ENCODE measurements around the gene JUN. TPM values are rescaled to one million over a fixed set of nuclear protein-coding genes. Genes with fewer than 3 reads are reported as not detected.
A peak's percentile ranks its signal among the peaks of the same experiment; 100 is the strongest.

Gene JUN
- total and polyA plus RNA-seq, 2 of the 4 experiments (the other 2 are of a cell fraction) = 46.6 to 89.1 TPM

GRCh38 chr1:58786184-58786926, 2.5 kb upstream of the JUN start:
- no peak overlapping the region for H3K56ac ChIP-seq (ENCODE audit: extremely low read depth, insufficient read depth, low read length)
- peak overlapping the region; percentile 59 for H4K5ac ChIP-seq (ENCODE audit: low read depth, low read length)
- H2AFZ ChIP-seq (replicated peaks; ENCODE audit: low read length, poor library complexity) = peak overlapping the region; percentile 70
- H3K4me2 ChIP-seq (ENCODE audit: low read depth, low read length) = no peak overlapping the region
- H2BK120ac ChIP-seq (ENCODE audit: low read depth, low read length) = peak overlapping the region; percentile 76
- H3K4ac ChIP-seq (ENCODE audit: low read depth, low read length) = peak overlapping the region; percentile 84
- H3K4me3 ChIP-seq (ENCODE audit: insufficient read depth, low read depth, low read length) = no peak overlapping the region
- ATAC-seq (ENCODE audit: low read depth) (no peak), DNase-seq (peak; percentile 54)
- H3K18ac ChIP-seq (ENCODE audit: low read depth, low read length) = peak overlapping the region; percentile 73; the same call in 1 of the 2 replicates
- intact Hi-C loops (cut with micrococcal nuclease) (loop anchor here (5.0 to 10.0 kb wide), 2 partner anchors 291 to 648 kb away; no protein-coding TSS in a partner anchor), in situ Hi-C loops (cut with MboI; ENCODE audit: low sequenced_read_pairs) (loop anchor here (5.0 to 25.0 kb wide), 3 partner anchors 501 to 971 kb away; partner anchors contain the start of gene FGGY), dilution Hi-C loops (cut with HindIII; ENCODE audit: low sequenced_read_pairs, unreplicated experiment) (no loop called here)
- H3K23ac ChIP-seq (ENCODE audit: low read depth, low read length) = peak overlapping the region; percentile 62; the same call in 1 of the 2 replicates
- TF ChIP-seq MAZ (IDR thresholded peaks at IDR 0.05; ENCODE audit: borderline replicate concordance, low read depth, low read length) = no peak
- TF ChIP-seq RFX5 (IDR thresholded peaks at IDR 0.05; ENCODE audit: low read depth, low read length) = no peak
- TF ChIP-seq NFE2L2 (IDR thresholded peaks at IDR 0.05; ENCODE audit: low read depth, low read length) = no peak
- TF ChIP-seq MAFK (IDR thresholded peaks at IDR 0.05; ENCODE audit: low read depth, low read length) = no peak
- TF ChIP-seq POLR2A (IDR thresholded peaks at IDR 0.05; ENCODE audit: low read depth, low read length) = no peak
- TF ChIP-seq CHD1 (IDR thresholded peaks at IDR 0.05; ENCODE audit: low read depth, low read length) = no peak
- TF ChIP-seq, protein P1, sequence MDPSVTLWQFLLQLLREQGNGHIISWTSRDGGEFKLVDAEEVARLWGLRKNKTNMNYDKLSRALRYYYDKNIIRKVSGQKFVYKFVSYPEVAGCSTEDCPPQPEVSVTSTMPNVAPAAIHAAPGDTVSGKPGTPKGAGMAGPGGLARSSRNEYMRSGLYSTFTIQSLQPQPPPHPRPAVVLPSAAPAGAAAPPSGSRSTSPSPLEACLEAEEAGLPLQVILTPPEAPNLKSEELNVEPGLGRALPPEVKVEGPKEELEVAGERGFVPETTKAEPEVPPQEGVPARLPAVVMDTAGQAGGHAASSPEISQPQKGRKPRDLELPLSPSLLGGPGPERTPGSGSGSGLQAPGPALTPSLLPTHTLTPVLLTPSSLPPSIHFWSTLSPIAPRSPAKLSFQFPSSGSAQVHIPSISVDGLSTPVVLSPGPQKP (IDR thresholded peaks at IDR 0.05; ENCODE audit: borderline replicate concordance, low read depth, low read length) = no peak
- TF ChIP-seq CEBPB (IDR thresholded peaks at IDR 0.05; ENCODE audit: low read depth, low read length) = no peak
- no peak for TF ChIP-seq RCOR1 (IDR thresholded peaks at IDR 0.05; ENCODE audit: insufficient replicate concordance, low read length)
- no peak for TF ChIP-seq MXI1 (IDR thresholded peaks at IDR 0.05; ENCODE audit: borderline replicate concordance, low read depth, low read length)
- TF ChIP-seq, protein P2, sequence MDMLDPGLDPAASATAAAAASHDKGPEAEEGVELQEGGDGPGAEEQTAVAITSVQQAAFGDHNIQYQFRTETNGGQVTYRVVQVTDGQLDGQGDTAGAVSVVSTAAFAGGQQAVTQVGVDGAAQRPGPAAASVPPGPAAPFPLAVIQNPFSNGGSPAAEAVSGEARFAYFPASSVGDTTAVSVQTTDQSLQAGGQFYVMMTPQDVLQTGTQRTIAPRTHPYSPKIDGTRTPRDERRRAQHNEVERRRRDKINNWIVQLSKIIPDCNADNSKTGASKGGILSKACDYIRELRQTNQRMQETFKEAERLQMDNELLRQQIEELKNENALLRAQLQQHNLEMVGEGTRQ (IDR thresholded peaks at IDR 0.05; ENCODE audit: low read depth, low read length) = no peak
- no peak for TF ChIP-seq BHLHE40 (IDR thresholded peaks at IDR 0.05; ENCODE audit: low read depth, low read length)
- no peak for TF ChIP-seq FOS (IDR thresholded peaks at IDR 0.05; ENCODE audit: low read depth, low read length)
- peak overlapping the region; percentile 61 for H4K91ac ChIP-seq (ENCODE audit: insufficient read depth, low read depth, low read length)
- peak overlapping the region; percentile 59; the same call in 1 of the 2 replicates for H3K27ac ChIP-seq (ENCODE audit: insufficient read depth, low read length)
- peak overlapping the region in 1 of 2 experiments; percentile 36; a peak in 2 of 4 replicates for H4K8ac ChIP-seq (ENCODE audit: low read depth in 2 of 2, low read length in 2 of 2)
- CTCF ChIA-PET = interaction anchor here (0.9 kb wide), 1 partner anchor 275 kb away, joined by 3 read pairs; no protein-coding TSS in a partner anchor
- peaks cover 25% of the 10 kb centered on the region for H4K20me1 ChIP-seq (ENCODE audit: insufficient read depth, low read length)
- H3K4me1 ChIP-seq (ENCODE audit: control insufficient read depth, insufficient read depth, low read length) = peaks cover 8% of the 10 kb centered on the region
- H3K14ac ChIP-seq (replicated peaks; ENCODE audit: low read depth, low read length) = peak overlapping the region; percentile 66
- no TSS peak for BruUV-seq (replicated peaks)
- H2BK15ac ChIP-seq (ENCODE audit: low read depth, low read length) = peak overlapping the region; percentile 69; the same call in 2 of the 3 replicates
- H3K9ac ChIP-seq (ENCODE audit: low read depth, low read length) = no peak overlapping the region
- no peaks in the 10 kb centered on the region for H3K79me1 ChIP-seq (ENCODE audit: low read depth in 1 of 2, low read length in 2 of 2)
- peak overlapping the region; percentile 80 for H2AK9ac ChIP-seq (replicated peaks; ENCODE audit: low read depth, low read length, poor library complexity)
- no peaks in the 10 kb centered on the region for H3K9me3 ChIP-seq (ENCODE audit: control insufficient read depth, insufficient read depth, low read length)
- H2AK5ac ChIP-seq (ENCODE audit: low read depth, low read length) = peak overlapping the region; percentile 94; the same call in 1 of the 2 replicates
- H3K9me1 ChIP-seq (ENCODE audit: insufficient read depth, low read length) = peaks cover 3% of the 10 kb centered on the region; the same call in 1 of the 2 replicates
- POLR2A ChIA-PET (ENCODE audit: unreplicated experiment) = no interaction called here
- WGBS, 2 experiments (ENCODE audit: extremely low coverage in 2 of 2, insufficient read length in 1 of 2) = no CpG with 5 or more reads among the region's 6 CpGs
- H3K36me3 ChIP-seq (ENCODE audit: control insufficient read depth, insufficient read depth, low read length) = peaks cover 15% of the 10 kb centered on the region
- H2BK20ac ChIP-seq (ENCODE audit: low read depth, low read length) = peak overlapping the region; percentile 80; the same call in 1 of the 2 replicates
- no peak overlapping the region for H2BK5ac ChIP-seq (ENCODE audit: low read depth, low read length, poor library complexity, severe bottlenecking)
- no peaks in the 10 kb centered on the region for H3K27me3 ChIP-seq (ENCODE audit: control insufficient read depth, insufficient read depth, low read length)

Measured in IMR-90 (cell line).